DND-41 (cell line): ENCODE data around the gene TMEM87B.
A peak's percentile ranks its signal among the peaks of the same experiment; 100 is the strongest.

Experiments used
- ATAC-seq: fragments of 200-7000 bp; cut with Tn5 transposase; 3 replicates; pipeline ENCODE4 v1.9.1; 2021; ENCODE audit warnings: low read depth; ENCODE audit not compliant: insufficient read depth
- DNase-seq: peaks from one replicate; pipeline ENCODE4 v3.0.0-alpha.2; 2020
- H2AFZ ChIP-seq: 2 replicates; pipeline ENCODE4 v1.6.0; 2012; ENCODE audit warnings: low read depth, low read length
- H3K27ac ChIP-seq: 2 replicates; pipeline ENCODE4 v1.5.1; 2012; ENCODE audit warnings: low read length, inconsistent platforms
- H3K27me3 ChIP-seq: fragments of 200-600 bp; sonication (generic); 2 replicates; pipeline ENCODE4 v1.6.0; 2012; ENCODE audit warnings: low read length, mild to moderate bottlenecking, inconsistent platforms; ENCODE audit not compliant: insufficient read depth, poor library complexity
- H3K36me3 ChIP-seq: 2 replicates; pipeline ENCODE4 v1.5.1; 2012; ENCODE audit warnings: low read length, inconsistent platforms; ENCODE audit not compliant: insufficient read depth
- H3K4me1 ChIP-seq: 2 replicates; pipeline ENCODE4 v1.5.1; 2012; ENCODE audit warnings: mild to moderate bottlenecking, low read length; ENCODE audit not compliant: insufficient read depth
- H3K4me2 ChIP-seq: 2 replicates; pipeline ENCODE4 v1.6.0; 2012; ENCODE audit warnings: mild to moderate bottlenecking, moderate library complexity, low read length, inconsistent platforms; ENCODE audit not compliant: insufficient read depth
- H3K4me3 ChIP-seq, 2 experiments: fragments of 200-600 bp in 1 of 2; shearing (Covaris generic) in 1 of 2; 2 replicates each; pipeline ENCODE4 v1.5.1; 2012 to 2016; ENCODE audit warnings: inconsistent platforms in 2 of 2, low read length in 2 of 2, mild to moderate bottlenecking in 2 of 2, low read depth in 1 of 2, moderate library complexity in 1 of 2
- H3K79me2 ChIP-seq: 2 replicates; pipeline ENCODE4 v1.6.0; 2012; ENCODE audit warnings: low read length, inconsistent platforms; ENCODE audit not compliant: insufficient read depth
- H3K9ac ChIP-seq: 2 replicates; pipeline ENCODE4 v1.6.0; 2012; ENCODE audit warnings: low read depth, mild to moderate bottlenecking, inconsistent platforms, low read length, moderate library complexity
- H3K9me3 ChIP-seq: 2 replicates; pipeline ENCODE4 v1.5.1; 2012; ENCODE audit warnings: low read length, moderate library complexity, mild to moderate bottlenecking, inconsistent platforms; ENCODE audit not compliant: insufficient read depth, severe bottlenecking
- H4K20me1 ChIP-seq: 2 replicates; pipeline ENCODE4 v1.6.0; 2012; ENCODE audit warnings: low read length; ENCODE audit not compliant: insufficient read depth
- EZH2 ChIP-seq: IDR thresholded peaks from 3 replicates; pipeline ENCODE4 v1.6.1; 2012; ENCODE audit warnings: borderline replicate concordance, low read depth, mild to moderate bottlenecking, moderate library complexity, low read length, inconsistent platforms; ENCODE audit not compliant: severe bottlenecking
- TF ChIP-seq, protein P1 (sequence below): IDR thresholded peaks from 2 replicates; pipeline ENCODE4 v1.5.1; 2012; ENCODE audit warnings: borderline replicate concordance, low read length, moderate library complexity, mild to moderate bottlenecking; ENCODE audit not compliant: poor library complexity, severe bottlenecking; ENCODE audit errors: extremely low read depth

TMEM87B gene

DNA sequence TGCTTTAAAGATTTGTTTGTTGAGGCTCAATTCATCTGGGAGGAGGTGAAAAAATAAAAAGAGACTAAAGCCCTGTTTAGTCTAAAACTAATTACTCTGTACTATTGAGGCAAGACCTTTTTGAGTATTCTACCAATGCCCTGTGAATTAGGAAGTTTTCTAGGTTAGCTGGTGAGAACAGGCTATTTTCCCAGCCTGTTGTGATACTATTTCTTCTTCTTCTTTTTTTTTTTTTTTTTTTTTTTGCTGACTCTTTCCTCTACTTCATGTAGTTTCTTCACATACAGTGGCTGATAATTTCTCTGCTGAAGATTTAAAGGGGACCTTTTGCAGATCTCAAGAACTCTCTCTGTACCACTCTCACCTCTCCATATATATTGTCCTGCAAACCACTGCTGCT, 8.8 kb upstream of the TMEM87B start:
- ATAC-seq (no peak), DNase-seq (no peak)
- Histone ChIP-seq H3K9me3 (peaks cover 3% of the 10 kb centered on the region), H3K79me2 (no peaks in the 10 kb centered on the region), H2AFZ (no peak overlapping the region), H3K27ac (no peak overlapping the region), H3K4me2 (no peak overlapping the region), H3K27me3 (no peaks in the 10 kb centered on the region), H4K20me1 (no peaks in the 10 kb centered on the region), H3K4me3 (no peak overlapping the region), H3K4me1 (0 out of 2 replicates have a peak, but pooled peaks cover 3% of the 10 kb centered on the region), H3K9ac (no peak overlapping the region), H3K36me3 (no peaks in the 10 kb centered on the region)
- TF ChIP-seq, protein P1, sequence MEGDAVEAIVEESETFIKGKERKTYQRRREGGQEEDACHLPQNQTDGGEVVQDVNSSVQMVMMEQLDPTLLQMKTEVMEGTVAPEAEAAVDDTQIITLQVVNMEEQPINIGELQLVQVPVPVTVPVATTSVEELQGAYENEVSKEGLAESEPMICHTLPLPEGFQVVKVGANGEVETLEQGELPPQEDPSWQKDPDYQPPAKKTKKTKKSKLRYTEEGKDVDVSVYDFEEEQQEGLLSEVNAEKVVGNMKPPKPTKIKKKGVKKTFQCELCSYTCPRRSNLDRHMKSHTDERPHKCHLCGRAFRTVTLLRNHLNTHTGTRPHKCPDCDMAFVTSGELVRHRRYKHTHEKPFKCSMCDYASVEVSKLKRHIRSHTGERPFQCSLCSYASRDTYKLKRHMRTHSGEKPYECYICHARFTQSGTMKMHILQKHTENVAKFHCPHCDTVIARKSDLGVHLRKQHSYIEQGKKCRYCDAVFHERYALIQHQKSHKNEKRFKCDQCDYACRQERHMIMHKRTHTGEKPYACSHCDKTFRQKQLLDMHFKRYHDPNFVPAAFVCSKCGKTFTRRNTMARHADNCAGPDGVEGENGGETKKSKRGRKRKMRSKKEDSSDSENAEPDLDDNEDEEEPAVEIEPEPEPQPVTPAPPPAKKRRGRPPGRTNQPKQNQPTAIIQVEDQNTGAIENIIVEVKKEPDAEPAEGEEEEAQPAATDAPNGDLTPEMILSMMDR, result no peak
- no peak for TF ChIP-seq EZH2

DNA sequence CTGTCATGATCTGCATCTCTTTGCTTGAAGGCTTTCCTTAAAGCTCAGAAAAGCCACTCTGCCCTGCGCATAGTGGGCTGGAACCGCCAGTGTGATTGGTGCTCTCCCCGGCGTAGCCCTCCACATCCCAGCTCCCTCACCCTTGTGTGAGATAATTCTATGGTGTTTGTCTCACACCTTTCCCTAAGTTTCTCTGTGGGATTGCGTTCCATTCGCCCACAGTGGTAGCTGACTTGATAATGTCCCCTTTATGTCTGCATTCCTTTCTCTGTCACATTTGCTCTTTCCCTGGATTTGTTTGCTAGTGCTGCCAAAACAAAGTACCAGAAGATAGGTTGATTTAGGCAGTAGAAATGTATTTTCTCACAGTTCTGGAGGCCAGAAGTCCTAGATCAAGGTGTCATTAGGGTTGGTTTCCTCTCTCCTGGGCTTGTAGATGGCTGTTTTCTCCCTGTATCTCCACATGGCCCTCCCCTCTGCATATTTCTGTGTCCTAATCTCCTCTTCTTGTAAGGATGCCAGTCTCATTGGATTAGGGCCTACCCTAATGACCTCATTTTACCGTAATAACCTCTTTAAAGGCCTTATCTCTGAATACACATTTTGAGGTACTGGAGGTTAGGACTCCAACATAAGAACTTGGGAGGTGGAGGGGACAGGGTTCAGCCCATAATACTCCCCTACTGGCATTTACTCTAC, 7.4 kb upstream of the TMEM87B start:
- H3K9me3 ChIP-seq, result peaks cover 3% of the 10 kb centered on the region
- H3K36me3 ChIP-seq, result no peaks in the 10 kb centered on the region
- H3K4me3 ChIP-seq, result no peak overlapping the region
- H3K4me1 ChIP-seq, result peaks cover 3% of the 10 kb centered on the region; the same call in 1 of the 2 replicates
- H3K79me2 ChIP-seq, result no peaks in the 10 kb centered on the region
- no peak overlapping the region; the same call in 1 of the 2 replicates for H2AFZ ChIP-seq
- no peak for TF ChIP-seq EZH2
- TF ChIP-seq, protein P1, result no peak
- no peak for DNase-seq
- no peak overlapping the region for H3K27ac ChIP-seq
- H4K20me1 ChIP-seq, result no peaks in the 10 kb centered on the region
- no peak overlapping the region for H3K4me2 ChIP-seq
- no peak overlapping the region for H3K9ac ChIP-seq
- no peaks in the 10 kb centered on the region for H3K27me3 ChIP-seq
- ATAC-seq, result no peak

DNA sequence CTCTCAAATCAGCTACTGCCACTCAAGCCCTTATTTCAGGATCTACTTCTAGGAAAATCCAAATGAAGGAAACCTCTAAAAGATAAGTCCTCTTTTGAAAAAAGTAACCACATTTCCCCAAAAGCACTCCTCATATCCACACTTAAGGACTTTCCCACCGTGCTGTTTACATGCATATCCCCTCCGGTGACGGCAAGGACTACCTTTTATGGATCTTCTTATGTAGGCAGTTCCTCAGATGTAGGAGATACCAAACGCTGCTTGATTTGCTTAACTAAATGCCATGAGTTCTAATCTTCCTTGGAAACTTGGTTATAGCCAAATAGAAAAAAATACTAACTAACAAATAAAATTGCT, 6.9 kb upstream of the TMEM87B start:
- Histone ChIP-seq H3K9ac (no peak overlapping the region), H3K36me3 (no peaks in the 10 kb centered on the region), H3K27ac (no peak overlapping the region), H3K4me3 (no peak overlapping the region), H2AFZ (no peak overlapping the region; the same call in 1 of the 2 replicates), H4K20me1 (no peaks in the 10 kb centered on the region), H3K4me1 (peaks cover 8% of the 10 kb centered on the region), H3K4me2 (no peak overlapping the region), H3K27me3 (no peaks in the 10 kb centered on the region), H3K9me3 (peaks cover 3% of the 10 kb centered on the region), H3K79me2 (no peaks in the 10 kb centered on the region)
- ATAC-seq (no peak), DNase-seq (no peak)
- TF ChIP-seq, protein P1, result no peak
- no peak for TF ChIP-seq EZH2

DNA sequence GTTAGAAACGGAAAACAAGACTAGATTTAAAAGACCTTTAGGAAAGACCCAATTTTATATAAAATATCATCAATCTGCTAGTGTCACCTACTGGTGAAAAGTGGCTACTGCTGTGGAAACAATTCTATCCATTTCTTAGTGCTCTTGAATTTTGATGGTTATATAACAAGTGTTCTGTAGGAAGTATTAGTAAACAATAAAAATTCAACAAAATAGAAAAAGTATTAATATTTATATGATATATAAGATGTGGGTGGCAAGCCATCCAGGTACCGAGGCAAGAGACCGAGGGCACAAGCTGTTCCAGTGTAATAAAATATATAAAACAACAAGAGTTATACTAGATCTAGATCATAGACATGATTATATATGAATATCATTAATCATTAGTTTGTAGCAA, 6.2 kb upstream of the TMEM87B start:
- no peaks in the 10 kb centered on the region for H3K36me3 ChIP-seq
- no peaks in the 10 kb centered on the region for H3K27me3 ChIP-seq
- no peaks in the 10 kb centered on the region for H4K20me1 ChIP-seq
- DNase-seq (peak; percentile 34), ATAC-seq (peak; percentile 69)
- H3K4me2 ChIP-seq, result no peak overlapping the region
- no peak overlapping the region for H3K27ac ChIP-seq
- H3K9me3 ChIP-seq, result peaks cover 3% of the 10 kb centered on the region
- H3K9ac ChIP-seq, result no peak overlapping the region
- H2AFZ ChIP-seq, result no peak overlapping the region
- H3K4me1 ChIP-seq, result peaks cover 15% of the 10 kb centered on the region
- no peaks in the 10 kb centered on the region for H3K79me2 ChIP-seq
- TF ChIP-seq, protein P1, result peak; percentile 86
- no peak for TF ChIP-seq EZH2
- H3K4me3 ChIP-seq, result no peak overlapping the region
